IPS-NIHi11 (cell line): Measurements from ENCODE around the gene CAPRIN2.

Source experiments
- DNase-seq: peaks from one replicate; pipeline ENCODE4 v3.0.0; 2012; ENCODE audit warnings: mixed read lengths, low spot score

Gene CAPRIN2

DNA sequence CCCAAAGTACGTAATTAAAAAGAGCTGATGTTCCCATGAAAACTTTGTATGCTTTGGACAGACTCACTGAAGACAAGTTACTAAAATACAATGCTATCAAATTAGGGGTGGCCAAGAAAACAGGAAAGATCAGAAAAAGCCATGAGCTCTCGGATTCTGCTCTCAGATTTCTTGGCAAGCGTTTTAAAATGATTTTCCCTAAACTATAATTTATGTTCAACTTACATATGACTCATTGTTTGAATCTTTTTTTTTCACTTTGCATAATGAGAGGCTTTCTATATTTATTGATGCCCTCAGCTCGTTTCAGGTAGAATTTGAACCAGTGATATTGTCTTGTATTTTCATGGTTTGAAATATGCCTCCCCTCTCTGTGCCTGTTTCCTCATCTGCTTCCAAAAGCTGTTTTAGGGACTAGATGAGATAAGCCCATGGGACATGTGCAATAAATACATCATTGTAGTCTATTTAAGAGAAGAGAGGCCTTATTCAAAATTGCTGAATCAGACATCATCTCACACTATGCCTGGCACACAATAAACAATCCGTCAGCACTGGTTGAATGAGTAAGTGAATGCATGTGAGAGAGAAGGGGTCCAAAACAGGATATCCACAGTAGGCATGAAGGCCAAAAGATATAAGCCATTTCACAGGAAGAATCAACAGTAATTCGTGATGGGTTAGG, 54.4 kb downstream of the CAPRIN2 start:
- DNase-seq = no peak

DNA sequence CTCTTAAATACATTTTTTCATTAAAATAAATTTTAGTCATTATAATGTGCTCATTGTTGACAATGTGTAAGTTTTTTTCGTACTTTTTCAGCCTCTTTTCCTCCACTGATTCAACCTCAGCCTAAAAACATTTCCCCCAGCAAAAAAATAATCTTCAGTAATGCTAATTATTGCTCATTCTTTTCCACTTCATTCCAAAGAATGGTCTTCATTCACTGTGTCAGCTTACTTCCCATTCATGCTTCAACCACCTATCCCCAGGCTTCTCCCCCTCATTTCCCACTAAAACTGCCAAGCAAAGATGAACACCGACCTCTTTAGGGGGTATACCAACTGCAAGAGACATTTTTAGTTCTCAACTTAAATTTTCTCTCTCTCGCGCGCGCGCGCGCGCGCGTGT, 56.4 kb downstream of the CAPRIN2 start:
- DNase-seq = no peak

- DNase-seq = no peak
These were observed 57.8 kb downstream of the CAPRIN2 start for GRCh38 chr12:30696943-30697342.

GRCh38 chr12:30696486-30696885, 58.3 kb downstream of the CAPRIN2 start:
- no peak for DNase-seq

- no peak for DNase-seq
These were observed 58.7 kb downstream of the CAPRIN2 start for GRCh38 chr12:30696103-30696408.

- peak; percentile 96 for DNase-seq
These were observed 59.3 kb downstream of the CAPRIN2 start, which contains the start of gene IPO8 for GRCh38 chr12:30695199-30696102. IPO8 (minus strand) TSS chr12:30695869; CDS start chr12:30695647, 222 bp downstream.

DNA sequence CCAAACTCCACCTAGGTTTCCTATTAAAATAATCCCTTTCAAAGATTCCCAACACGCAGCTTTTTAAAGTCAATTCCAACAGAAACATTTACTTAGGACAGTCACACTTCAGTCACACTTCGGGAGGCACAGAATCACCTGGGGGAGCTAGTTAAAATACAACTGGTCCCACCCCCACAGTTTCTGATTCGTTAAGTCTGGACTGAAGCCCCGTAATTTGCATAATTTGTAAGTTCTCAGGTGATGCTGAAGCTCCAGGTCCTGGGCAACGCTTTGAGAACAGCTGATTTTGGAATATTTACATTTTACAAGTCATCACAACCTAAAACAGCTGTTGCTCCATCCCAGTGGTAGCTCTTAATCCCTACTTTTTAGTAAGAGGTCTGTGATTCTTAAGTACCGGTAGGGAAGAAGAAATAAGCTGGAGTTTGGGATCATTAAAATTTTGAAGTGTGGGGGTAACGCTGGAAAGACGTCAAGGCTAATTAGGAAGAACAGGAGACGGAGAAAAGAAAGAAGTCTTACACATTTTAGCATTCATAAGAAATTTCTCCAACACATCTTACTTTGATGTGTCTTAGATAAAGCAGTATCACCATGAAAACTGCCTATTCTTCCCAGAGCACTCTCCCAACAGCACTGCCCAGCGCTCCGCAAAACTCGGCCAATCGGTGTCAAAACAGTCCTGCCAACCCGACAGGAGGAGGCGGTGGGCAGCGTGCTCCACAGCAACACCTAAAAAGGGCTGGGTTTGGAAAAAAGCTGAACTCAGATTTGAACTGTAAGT, 60.1 kb downstream of the CAPRIN2 start:
- DNase-seq = peak; percentile 74

GRCh38 chr12:30692470-30692869, 62.3 kb downstream of the CAPRIN2 start:
- DNase-seq = no peak

DNA sequence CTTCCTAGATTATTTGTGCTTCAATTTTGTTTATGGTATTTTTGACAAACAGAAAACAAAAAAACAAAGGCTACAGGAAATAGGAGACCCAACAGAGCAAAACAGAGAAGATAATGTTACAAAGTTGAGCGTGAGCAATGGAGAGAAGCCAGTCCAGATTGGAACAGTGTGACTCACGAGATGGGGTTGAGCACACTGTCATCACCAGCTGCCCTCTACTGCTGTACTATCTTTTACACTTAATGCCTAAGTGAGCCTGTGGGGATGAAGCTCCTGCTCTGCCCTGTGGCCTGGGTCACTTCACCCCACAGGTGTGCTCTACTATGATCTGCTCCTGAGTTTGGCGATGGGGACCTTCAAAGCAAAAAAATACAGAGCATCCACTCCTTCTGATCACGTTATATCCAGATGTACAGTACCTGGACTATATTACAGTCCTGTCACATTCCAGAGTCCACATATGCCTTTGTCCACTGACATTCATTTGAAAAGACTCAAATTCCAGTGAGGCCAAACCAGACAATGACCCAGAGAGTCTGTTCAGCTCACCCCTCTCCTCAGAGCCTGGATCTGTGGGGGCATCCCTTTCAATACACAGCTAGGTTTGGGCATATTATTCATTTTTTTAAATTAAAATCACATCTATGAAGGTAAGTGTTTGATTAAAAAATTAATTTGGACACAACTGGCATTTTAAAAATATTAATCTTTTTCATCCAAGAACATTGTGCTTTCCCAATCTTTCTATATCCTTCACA, 63.5 kb downstream of the CAPRIN2 start:
- DNase-seq = no peak

DNA sequence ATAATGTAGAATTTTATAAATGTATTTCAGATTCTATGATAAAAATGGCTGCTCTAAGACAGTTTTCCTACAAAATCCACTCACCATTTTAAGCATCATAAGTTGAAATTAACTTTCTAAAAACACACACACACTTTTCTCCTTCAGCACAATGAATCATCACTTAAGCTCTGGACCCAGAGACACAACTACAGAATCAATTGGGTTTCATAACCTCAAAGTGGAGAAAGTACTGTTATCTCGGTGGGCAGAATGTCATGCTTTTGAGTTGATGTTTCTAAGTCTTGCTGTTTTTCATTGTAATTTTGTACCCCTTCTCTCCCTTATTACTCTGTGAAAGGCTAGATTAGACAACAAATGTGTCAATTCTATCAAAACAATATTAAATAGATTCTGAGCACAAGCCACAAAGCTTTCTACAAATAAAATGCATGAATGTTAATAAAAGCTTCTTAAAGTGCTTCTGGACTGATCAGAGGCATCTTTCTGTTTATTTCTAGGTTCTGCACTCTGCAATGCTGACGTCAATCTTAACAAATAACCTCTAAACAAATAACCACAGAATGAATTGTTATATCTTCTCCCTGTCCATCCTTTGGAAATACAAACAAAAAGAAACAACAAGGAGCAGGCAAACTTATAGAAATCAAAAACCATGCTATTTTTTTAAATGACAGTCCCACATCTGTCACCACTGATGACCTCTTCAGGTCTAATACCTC, 67.3 kb downstream of the CAPRIN2 start:
- DNase-seq = no peak

DNA sequence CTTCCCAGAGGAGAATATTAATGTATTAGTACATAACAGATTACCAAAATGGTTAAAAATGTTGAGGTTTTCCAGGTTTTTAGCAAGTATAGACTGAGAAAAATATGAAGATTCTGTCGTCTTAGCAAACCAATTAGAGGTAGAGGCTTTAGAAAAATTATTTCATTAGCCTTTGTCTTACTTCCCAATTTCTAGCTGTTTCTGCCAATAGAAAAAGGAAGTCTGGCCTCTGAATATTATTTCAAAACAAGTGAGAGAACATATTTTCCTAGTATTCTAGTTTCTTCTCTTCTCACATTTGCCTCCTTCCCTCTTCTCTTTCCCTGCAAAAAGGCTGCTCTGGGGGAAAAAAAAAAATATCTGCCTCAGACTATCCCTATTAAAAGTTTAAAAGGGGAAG, 75.5 kb downstream of the CAPRIN2 start:
- DNase-seq = no peak

- DNase-seq = no peak
These were observed 76.5 kb downstream of the CAPRIN2 start for GRCh38 chr12:30678221-30678620.

- no peak for DNase-seq
These were observed 93.5 kb downstream of the CAPRIN2 start for GRCh38 chr12:30661210-30661609.
